HG02610 (cell line): ENCODE results near the gene COG1.

Experiments used
- ATAC-seq: cut with Tn5 transposase; IDR thresholded peaks from one replicate; pipeline ENCODE4 v1.9.1; 2021; ENCODE audit warnings: mild to moderate bottlenecking, moderate library complexity; ENCODE audit not compliant: unreplicated experiment

COG1 gene

DNA sequence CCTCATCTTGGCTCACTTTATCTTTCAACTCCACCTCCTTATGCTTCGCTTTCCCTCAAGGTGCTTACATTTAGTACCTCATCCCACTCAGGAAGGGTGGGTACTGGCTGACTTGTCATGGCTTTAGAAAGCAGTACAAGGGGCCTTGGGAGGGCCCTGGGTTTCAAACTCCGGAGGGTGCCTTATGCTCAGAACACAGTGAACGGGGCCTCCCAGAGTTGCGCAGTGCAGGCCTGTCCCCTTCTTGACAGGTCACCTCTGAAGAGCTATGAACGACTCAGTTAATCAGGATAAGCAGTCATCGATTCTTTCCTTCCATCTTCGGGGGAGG lies 6.0 kb downstream of the COG1 start:
- no peak for ATAC-seq

GRCh38 chr17:73199751-73200317 lies 7.0 kb downstream of the COG1 start:
- no peak for ATAC-seq

DNA sequence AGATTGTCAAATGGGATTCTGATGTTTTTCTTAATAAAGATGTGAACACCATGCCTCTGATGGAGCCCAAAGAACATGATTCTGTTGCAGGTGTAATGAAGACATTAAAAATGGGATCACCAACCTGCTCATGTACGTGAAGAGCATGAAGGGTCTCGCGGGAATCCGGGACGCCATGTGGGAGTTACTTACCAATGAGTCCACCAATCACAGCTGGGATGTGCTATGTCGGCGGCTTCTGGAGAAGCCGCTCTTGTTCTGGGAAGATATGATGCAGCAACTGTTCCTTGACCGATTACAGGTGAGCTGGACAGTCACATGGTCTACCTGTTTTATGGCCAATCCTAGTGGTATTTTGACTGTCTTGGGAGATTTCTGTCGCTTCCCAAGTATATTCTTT lies 7.6 kb downstream of the COG1 start:
- no peak for ATAC-seq

- no peak for ATAC-seq
Observed at GRCh38 chr17:73201215-73202069, 8.6 kb downstream of the COG1 start.

DNA sequence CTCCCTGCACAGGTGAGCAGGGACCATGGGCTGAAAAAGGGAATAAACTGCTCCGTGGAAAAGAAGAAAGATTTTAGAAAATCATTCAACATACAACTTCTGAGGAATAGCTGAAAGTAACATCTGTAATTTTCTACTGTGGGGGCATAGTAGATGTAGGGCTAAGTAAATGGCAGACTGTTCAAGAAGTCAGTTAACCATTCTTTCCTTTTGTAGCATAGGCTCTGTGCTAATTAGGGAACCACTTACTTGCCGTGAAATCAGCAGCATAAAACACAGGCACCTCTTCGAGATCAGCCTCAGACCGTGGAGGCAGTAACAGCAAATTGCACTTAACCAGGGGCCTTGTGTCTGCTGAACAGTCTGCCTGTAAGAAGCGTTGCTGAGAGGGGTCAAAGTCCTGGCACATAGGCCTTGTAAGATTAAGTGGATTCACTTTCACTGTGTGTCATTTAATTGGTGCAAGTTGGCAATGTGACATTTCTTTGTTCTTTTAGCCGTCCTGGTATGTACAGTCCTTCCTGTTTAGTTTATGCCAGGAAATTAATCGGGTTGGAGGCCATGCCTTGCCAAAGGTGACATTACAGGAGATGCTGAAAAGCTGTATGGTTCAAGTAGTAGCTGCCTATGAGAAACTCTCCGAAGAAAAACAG lies 10.4 kb downstream of the COG1 start:
- no peak for ATAC-seq

DNA sequence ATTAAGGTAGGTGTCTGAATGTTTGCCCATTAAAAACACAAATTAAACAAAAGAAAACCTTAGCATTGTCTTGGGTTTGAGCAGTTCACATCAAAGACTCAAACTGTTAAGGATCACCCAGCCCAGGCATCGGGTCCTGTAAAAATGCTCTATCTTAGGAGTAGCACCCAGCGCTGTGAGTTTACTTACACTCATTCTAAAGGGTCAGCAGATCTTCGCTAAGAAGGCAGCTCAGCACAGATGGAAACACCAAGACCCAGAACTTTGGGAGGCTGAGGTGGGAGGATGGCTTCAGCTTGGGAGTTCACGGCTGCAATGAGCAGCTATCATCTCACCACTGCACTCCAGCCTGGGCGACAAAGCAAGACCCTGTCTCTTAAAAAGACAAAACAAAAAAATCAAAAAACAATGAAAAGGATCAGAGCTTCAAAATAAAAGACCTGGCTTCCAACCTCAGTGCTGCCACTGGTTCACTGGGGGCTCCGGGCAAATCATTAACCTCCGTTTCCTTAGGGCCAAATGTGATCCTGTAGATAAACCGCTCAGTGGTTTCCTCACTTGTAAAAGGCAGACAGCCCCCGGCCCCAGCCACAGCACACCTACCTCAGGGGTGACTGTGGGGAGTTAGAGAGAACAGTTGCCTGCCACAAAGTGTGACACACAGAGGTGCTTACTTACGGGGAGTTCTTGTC lies 11.1 kb downstream of the COG1 start:
- ATAC-seq = no peak

- ATAC-seq = no peak
Observed at GRCh38 chr17:73205459-73205961, 12.7 kb downstream of the COG1 start.

DNA sequence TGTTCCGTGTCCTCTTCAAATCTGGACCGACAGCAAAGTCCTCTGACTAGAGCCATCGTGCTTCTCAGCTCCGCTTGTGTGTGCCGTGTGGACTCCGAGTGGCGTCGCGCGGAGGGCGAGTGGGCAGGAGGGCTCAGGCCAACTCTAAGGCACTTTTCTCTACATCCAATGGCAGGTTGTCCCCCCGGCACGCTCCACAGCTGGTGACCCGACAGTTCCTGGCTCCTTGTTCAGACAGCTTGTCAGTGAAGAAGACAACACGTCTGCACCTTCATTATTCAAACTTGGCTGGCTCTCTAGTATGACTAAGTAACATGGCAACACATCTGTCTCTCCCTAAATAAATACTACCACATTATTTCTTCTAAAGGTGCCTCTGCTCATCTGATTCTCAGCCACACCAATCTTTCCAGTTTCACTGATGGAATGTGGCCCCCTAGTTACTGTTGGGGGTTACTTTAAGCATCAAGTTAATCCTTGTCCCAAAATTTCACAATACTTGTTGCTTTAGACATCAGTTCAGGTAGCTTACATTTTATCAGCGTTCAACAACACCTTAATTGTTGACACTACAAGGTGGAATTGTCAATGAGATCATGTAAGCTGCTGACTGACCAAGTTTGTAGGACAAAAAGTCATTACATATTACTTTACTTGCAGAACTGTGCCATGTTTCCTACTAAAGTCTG lies 15.4 kb downstream of the COG1 start:
- no peak for ATAC-seq

DNA sequence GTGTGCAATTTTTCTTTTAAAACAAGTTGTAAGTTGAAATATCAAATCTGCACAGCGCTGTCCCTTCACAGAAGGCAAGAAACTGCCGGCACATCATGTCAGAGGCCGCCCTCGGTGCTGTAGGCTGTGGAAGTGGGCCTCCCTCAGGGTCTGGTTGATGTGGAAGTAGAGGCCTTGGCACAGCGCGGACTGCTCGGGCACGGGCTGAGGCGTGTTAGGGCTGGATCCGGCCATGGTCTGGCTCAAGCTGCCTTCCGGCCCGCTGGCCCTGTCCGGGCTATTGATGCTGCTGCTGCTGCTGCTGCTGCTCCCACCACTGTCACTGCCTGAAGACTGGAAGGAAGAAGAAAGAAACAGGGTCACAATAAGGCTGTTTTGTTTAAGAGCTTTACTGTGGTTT lies 16.6 kb downstream of the COG1 start:
- no peak for ATAC-seq

DNA sequence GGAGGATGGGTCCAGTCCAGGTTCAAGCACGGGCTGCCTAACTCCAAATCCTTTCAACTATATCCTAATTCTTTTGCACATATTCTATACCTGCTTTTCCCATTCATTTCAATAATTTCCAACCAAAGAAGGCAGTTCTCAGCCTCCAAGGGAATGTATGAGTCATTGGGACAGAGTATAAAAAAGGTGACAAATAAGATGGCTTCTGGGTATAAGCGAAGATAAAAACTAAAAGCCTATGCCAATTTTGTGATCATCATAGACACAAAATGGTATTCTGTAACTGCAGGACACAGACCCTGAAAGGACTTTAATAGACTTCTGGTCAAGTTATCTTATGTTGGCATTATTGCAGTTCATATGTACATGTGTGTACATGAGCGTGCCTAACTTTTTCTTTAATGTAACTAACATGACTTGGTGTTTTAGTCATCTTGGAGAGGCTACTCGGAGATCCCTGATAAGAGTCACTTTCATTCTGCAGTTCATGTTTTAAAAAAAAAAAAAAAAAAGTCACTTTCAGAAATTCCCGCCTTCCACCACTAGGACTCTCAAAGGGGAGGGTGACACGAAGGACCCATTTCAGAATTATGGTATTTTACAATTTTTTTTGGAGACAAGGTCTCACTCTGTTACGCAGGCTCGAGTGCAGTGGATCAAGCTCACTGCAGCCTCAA lies 17.3 kb downstream of the COG1 start:
- ATAC-seq = no peak

DNA sequence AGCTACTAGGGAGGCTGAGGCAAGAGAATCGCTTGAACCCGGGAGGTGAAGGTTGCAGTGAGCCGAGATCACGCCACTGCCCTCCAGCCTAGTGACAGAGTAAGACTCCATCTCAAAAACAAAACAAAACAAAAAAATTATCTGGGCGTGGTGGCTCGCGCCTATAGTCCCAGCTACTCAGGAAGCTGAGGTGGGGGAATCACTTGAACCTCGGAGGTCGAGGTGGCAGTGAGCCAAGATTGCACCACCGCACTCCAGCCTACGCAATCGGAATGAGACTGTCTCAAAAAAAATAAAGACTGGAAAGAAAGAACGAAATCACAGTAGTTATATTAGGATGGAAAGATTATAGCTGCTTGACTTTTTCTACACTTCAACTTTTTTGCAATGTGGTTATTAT lies 18.9 kb downstream of the COG1 start:
- ATAC-seq = no peak

- ATAC-seq = peak; percentile 40
Observed at GRCh38 chr17:73214008-73214407, 21.2 kb downstream of the COG1 start.

GRCh38 chr17:73214851-73215250 lies 22.0 kb downstream of the COG1 start:
- no peak for ATAC-seq

DNA sequence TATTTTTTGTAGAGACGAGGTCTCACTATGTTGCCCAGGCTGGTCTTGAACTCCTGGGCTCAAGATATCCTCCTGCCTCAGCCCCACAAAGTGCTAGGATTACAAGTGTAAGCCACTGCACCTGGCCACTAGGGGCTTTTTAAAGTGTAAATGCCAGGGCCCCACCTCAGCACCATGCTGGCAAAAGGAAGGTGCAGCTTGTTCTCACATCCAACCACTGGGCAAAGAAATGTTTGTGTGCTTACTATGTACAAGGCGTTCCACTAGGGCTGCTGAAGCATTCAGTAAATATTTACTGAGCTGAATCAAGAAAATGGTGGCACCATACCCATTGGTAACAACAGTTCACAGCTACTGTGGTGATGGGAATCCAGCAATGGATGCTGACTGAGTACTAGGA lies 22.6 kb downstream of the COG1 start:
- no peak for ATAC-seq

DNA sequence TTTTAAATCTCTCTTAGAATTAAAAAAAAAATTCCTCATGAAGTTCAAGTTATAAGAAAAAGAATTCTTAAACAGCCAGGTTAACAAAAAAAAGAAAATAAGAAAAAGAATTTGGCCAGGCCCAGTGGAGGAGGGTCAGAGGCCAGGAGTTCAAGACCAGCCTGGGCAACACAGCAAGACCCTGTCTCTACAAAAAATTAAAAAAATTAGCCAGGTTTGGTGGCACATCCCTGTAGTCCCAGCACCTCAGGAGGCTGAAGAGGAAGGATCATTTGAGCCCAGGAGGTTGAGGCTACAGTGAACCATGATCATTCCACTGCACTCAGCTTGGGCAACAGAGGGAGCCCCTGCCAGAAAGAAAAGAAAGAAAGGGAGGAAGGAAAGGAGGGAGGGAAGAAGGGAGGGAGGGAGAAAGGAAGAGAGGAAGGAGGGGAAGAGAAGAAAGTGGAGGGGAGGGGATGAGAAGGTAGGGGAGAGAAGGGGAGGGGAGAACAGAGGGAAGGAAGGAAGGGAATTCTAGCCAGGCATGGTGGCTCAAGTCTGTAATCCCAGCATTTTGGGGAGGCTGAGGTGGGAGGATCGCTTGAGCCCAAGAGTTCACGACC lies 30.9 kb downstream of the COG1 start:
- no peak for ATAC-seq

GRCh38 chr17:73224237-73224636 lies 31.4 kb downstream of the COG1 start:
- ATAC-seq = no peak

DNA sequence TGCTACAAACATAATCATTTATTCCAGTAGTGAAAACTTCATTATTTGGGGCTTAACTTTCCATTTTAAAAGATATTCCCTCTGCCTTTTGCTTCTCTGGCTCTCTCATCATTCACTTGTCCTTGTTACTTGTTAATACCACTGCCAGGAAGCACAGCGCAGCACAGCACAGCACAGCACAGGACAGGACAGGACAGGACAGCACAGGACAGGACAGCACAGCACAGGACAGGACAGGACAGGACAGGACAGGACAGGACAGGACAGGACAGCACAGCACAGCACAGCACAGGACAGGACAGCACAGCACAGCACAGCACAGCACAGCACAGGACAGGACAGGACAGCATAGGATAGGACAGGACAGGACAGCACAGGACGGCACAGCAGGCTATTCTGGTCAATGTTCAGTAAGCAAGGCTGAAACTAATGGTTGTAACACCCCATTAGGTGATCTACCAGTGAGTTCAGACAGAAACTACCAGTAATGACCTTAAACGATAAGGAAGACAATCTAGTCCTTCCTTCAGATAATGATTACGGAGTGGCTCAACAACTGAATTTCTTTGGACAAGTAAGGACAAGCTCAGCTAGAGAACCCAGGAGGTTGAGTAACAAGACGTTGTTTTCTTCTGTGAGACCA lies 31.9 kb downstream of the COG1 start:
- ATAC-seq = no peak

GRCh38 chr17:73226556-73227172 lies 33.8 kb downstream of the COG1 start:
- ATAC-seq = no peak

GRCh38 chr17:73227379-73227778 lies 34.5 kb downstream of the COG1 start:
- ATAC-seq = peak; percentile 27
